WTC11 (cell line): ENCODE results near the gene ARHGAP22. TPM values are rescaled to one million over a fixed set of nuclear protein-coding genes. Genes with fewer than 3 reads are reported as not detected.

Experiments used
- ATAC-seq: fragments of 200-7000 bp; cut with Tn5 transposase; 2 replicates; pipeline ENCODE4 v1.10.0; 2021; ENCODE audit warnings: mild to moderate bottlenecking, moderate library complexity
- CTCF ChIA-PET: fragments of 300-600 bp; sonication (Branson Sonifier 250); formaldehyde crosslinking; loops from one replicate; lab custom pipeline; 2021; ENCODE audit warnings: antibody characterized with exemption; lab: Charles Lee
- POLR2A ChIA-PET: fragments of 350-600 bp; sonication (Branson Sonifier 250); formaldehyde crosslinking; loops from one replicate; lab custom pipeline; 2021; ENCODE audit warnings: antibody characterized with exemption; lab: Charles Lee
- DNase-seq: peaks from one replicate; pipeline ENCODE4 v3.0.0; 2021; ENCODE audit warnings: low spot score
- H3K27ac Mint-ChIP-seq: 2 replicates; pipeline ENCODE4 v1.8.0; 2021; ENCODE audit warnings: mixed read lengths
- H3K27me3 Mint-ChIP-seq: 2 replicates; pipeline ENCODE4 v1.8.0; 2021; ENCODE audit warnings: low read depth, mild to moderate bottlenecking, moderate library complexity, mixed read lengths
- H3K36me3 Mint-ChIP-seq: 2 replicates; pipeline ENCODE4 v1.8.0; 2021; ENCODE audit warnings: mixed read lengths
- H3K4me1 Mint-ChIP-seq: 2 replicates; pipeline ENCODE4 v1.8.0; 2022; ENCODE audit warnings: mixed read lengths
- H3K4me3 Mint-ChIP-seq: 2 replicates; pipeline ENCODE4 v1.8.0; 2021; ENCODE audit warnings: mild to moderate bottlenecking, moderate library complexity, mixed read lengths
- H3K9me3 Mint-ChIP-seq: 2 replicates; pipeline ENCODE4 v1.8.0; 2021; ENCODE audit warnings: mixed read lengths
- ETV6 ChIP-seq: sonication (generic); formaldehyde crosslinking; IDR thresholded peaks from 2 replicates; pipeline ENCODE4 v1.8.1; 2022; ENCODE audit warnings: mild to moderate bottlenecking, missing genetic modification reagents
- FOXJ3 ChIP-seq: sonication (generic); formaldehyde crosslinking; IDR thresholded peaks from 2 replicates; pipeline ENCODE4 v1.9.0; 2021; ENCODE audit warnings: missing genetic modification reagents, mild to moderate bottlenecking, borderline replicate concordance
- FOXK1 ChIP-seq: sonication (generic); formaldehyde crosslinking; IDR thresholded peaks from 2 replicates; pipeline ENCODE4 v1.8.0; 2022; ENCODE audit warnings: mild to moderate bottlenecking, moderate library complexity, missing genetic modification reagents
- HMGA2 ChIP-seq: fragments of 250-450 bp; sonication (Bioruptor Pico); IDR thresholded peaks from 2 replicates; pipeline ENCODE4 v1.4.0; 2021; ENCODE audit warnings: mild to moderate bottlenecking, moderate library complexity
- JAZF1 ChIP-seq: fragments of 250-450 bp; sonication (Bioruptor Pico); IDR thresholded peaks from 2 replicates; pipeline ENCODE4 v1.9.0; 2021; ENCODE audit warnings: moderate library complexity, mild to moderate bottlenecking, inconsistent platforms
- OVOL2 ChIP-seq: fragments of 250-450 bp; sonication (Bioruptor Pico); IDR thresholded peaks from 2 replicates; pipeline ENCODE4 v1.9.0; 2021; ENCODE audit warnings: mild to moderate bottlenecking, borderline replicate concordance
- SMAD3 ChIP-seq: sonication (generic); formaldehyde crosslinking; IDR thresholded peaks from 2 replicates; pipeline ENCODE4 v1.8.0; 2022; ENCODE audit warnings: missing genetic modification reagents, mild to moderate bottlenecking, borderline replicate concordance
- SP1 ChIP-seq: sonication (generic); formaldehyde crosslinking; conservative IDR thresholded peaks from 2 replicates; pipeline ENCODE4 v1.8.1; 2022; ENCODE audit warnings: missing genetic modification reagents
- ZNF416 ChIP-seq: fragments of 250-450 bp; sonication (Bioruptor Pico); IDR thresholded peaks from 2 replicates; pipeline ENCODE4 v1.9.0; 2021; ENCODE audit warnings: mild to moderate bottlenecking, inconsistent platforms
- total RNA-seq: library from RNA; stranded (reverse); gene quantifications from 3 replicates; pipeline ENCODE4 v1.2.3, GENCODE V29; 2021
- TF ChIP-seq, protein P1 (sequence below): fragments of 250-450 bp; sonication (Bioruptor Pico); IDR thresholded peaks from 2 replicates; pipeline ENCODE4 v1.8.0; 2021; ENCODE audit warnings: mild to moderate bottlenecking
- TF ChIP-seq, protein P2 (sequence below): sonication (generic); formaldehyde crosslinking; IDR thresholded peaks from 2 replicates; pipeline ENCODE4 v1.8.0; 2022; ENCODE audit warnings: mild to moderate bottlenecking, missing genetic modification reagents
- TF ChIP-seq, protein P3 (sequence below): sonication (generic); formaldehyde crosslinking; IDR thresholded peaks from 2 replicates; pipeline ENCODE4 v1.8.0; 2023; ENCODE audit warnings: mild to moderate bottlenecking, missing genetic modification reagents
- TF ChIP-seq, protein P4 (sequence below): sonication (generic); formaldehyde crosslinking; IDR thresholded peaks from 2 replicates; pipeline ENCODE4 v1.8.0; 2022; ENCODE audit warnings: mild to moderate bottlenecking, missing genetic modification reagents
- TF ChIP-seq, protein P5 (sequence below): sonication (generic); formaldehyde crosslinking; IDR thresholded peaks from 2 replicates; pipeline ENCODE4 v1.8.1; 2023; ENCODE audit warnings: mild to moderate bottlenecking, missing genetic modification reagents
- TF ChIP-seq, protein P6 (sequence below): sonication (generic); formaldehyde crosslinking; IDR thresholded peaks from 2 replicates; pipeline ENCODE4 v1.8.1; 2023; ENCODE audit warnings: mild to moderate bottlenecking, missing genetic modification reagents, moderate library complexity
- TF ChIP-seq, protein P7 (sequence below): sonication (generic); formaldehyde crosslinking; IDR thresholded peaks from 2 replicates; pipeline ENCODE4 v1.8.1; 2022; ENCODE audit warnings: mild to moderate bottlenecking, moderate library complexity, missing genetic modification reagents

Gene ARHGAP22
- total RNA-seq, 1 experiment from 2014 or later: 8.6 TPM

DNA sequence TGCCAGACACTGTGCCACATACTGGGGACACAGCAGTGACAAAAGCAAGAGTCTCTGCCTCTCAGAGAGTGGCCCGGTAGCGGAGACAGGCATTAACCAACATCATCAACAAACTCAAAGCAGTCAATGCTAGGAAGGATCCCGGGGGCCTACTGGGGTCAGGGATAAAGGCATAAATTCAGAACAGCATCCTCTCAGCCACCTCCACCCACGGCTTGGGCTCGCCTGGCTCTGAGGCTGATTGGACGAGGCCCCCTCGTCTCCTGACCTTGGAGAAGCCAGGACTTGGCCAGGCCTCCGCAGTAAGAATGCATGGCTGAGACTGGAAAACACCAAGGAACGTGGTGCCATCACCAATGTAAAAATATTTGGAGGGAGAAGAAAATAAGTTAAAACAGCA lies 102.1 kb downstream of the ARHGAP22 start:
- TF ChIP-seq, protein P1, sequence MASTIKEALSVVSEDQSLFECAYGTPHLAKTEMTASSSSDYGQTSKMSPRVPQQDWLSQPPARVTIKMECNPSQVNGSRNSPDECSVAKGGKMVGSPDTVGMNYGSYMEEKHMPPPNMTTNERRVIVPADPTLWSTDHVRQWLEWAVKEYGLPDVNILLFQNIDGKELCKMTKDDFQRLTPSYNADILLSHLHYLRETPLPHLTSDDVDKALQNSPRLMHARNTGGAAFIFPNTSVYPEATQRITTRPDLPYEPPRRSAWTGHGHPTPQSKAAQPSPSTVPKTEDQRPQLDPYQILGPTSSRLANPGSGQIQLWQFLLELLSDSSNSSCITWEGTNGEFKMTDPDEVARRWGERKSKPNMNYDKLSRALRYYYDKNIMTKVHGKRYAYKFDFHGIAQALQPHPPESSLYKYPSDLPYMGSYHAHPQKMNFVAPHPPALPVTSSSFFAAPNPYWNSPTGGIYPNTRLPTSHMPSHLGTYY (CRISPR knock-in tag): no peak
- TF ChIP-seq FOXJ3 (CRISPR knock-in tag): no peak
- TF ChIP-seq, protein P2, sequence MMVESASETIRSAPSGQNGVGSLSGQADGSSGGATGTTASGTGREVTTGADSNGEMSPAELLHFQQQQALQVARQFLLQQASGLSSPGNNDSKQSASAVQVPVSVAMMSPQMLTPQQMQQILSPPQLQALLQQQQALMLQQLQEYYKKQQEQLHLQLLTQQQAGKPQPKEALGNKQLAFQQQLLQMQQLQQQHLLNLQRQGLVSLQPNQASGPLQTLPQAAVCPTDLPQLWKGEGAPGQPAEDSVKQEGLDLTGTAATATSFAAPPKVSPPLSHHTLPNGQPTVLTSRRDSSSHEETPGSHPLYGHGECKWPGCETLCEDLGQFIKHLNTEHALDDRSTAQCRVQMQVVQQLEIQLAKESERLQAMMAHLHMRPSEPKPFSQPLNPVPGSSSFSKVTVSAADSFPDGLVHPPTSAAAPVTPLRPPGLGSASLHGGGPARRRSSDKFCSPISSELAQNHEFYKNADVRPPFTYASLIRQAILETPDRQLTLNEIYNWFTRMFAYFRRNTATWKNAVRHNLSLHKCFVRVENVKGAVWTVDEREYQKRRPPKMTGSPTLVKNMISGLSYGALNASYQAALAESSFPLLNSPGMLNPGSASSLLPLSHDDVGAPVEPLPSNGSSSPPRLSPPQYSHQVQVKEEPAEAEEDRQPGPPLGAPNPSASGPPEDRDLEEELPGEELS: no peak
- TF ChIP-seq, protein P3, sequence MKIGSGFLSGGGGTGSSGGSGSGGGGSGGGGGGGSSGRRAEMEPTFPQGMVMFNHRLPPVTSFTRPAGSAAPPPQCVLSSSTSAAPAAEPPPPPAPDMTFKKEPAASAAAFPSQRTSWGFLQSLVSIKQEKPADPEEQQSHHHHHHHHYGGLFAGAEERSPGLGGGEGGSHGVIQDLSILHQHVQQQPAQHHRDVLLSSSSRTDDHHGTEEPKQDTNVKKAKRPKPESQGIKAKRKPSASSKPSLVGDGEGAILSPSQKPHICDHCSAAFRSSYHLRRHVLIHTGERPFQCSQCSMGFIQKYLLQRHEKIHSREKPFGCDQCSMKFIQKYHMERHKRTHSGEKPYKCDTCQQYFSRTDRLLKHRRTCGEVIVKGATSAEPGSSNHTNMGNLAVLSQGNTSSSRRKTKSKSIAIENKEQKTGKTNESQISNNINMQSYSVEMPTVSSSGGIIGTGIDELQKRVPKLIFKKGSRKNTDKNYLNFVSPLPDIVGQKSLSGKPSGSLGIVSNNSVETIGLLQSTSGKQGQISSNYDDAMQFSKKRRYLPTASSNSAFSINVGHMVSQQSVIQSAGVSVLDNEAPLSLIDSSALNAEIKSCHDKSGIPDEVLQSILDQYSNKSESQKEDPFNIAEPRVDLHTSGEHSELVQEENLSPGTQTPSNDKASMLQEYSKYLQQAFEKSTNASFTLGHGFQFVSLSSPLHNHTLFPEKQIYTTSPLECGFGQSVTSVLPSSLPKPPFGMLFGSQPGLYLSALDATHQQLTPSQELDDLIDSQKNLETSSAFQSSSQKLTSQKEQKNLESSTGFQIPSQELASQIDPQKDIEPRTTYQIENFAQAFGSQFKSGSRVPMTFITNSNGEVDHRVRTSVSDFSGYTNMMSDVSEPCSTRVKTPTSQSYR (CRISPR knock-in tag): no peak
- TF ChIP-seq OVOL2: no peak
- no peak for TF ChIP-seq FOXK1 (CRISPR knock-in tag)
- TF ChIP-seq HMGA2: no peak
- TF ChIP-seq ETV6 (CRISPR knock-in tag): no peak
- TF ChIP-seq, protein P4, sequence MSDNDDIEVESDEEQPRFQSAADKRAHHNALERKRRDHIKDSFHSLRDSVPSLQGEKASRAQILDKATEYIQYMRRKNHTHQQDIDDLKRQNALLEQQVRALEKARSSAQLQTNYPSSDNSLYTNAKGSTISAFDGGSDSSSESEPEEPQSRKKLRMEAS (CRISPR knock-in tag): no peak
- no peak for TF ChIP-seq SMAD3
- TF ChIP-seq, protein P5, sequence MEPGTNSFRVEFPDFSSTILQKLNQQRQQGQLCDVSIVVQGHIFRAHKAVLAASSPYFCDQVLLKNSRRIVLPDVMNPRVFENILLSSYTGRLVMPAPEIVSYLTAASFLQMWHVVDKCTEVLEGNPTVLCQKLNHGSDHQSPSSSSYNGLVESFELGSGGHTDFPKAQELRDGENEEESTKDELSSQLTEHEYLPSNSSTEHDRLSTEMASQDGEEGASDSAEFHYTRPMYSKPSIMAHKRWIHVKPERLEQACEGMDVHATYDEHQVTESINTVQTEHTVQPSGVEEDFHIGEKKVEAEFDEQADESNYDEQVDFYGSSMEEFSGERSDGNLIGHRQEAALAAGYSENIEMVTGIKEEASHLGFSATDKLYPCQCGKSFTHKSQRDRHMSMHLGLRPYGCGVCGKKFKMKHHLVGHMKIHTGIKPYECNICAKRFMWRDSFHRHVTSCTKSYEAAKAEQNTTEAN: no peak
- no peak for TF ChIP-seq ZNF416 (CRISPR knock-in tag)
- no peak for TF ChIP-seq SP1 (CRISPR knock-in tag)
- TF ChIP-seq, protein P6, sequence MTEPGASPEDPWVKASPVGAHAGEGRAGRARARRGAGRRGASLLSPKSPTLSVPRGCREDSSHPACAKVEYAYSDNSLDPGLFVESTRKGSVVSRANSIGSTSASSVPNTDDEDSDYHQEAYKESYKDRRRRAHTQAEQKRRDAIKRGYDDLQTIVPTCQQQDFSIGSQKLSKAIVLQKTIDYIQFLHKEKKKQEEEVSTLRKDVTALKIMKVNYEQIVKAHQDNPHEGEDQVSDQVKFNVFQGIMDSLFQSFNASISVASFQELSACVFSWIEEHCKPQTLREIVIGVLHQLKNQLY: no peak
- TF ChIP-seq, protein P7, sequence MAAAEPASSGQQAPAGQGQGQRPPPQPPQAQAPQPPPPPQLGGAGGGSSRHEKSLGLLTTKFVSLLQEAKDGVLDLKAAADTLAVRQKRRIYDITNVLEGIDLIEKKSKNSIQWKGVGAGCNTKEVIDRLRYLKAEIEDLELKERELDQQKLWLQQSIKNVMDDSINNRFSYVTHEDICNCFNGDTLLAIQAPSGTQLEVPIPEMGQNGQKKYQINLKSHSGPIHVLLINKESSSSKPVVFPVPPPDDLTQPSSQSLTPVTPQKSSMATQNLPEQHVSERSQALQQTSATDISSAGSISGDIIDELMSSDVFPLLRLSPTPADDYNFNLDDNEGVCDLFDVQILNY (CRISPR knock-in tag): no peak
- no peak for TF ChIP-seq JAZF1 (CRISPR knock-in tag)
- no peak for DNase-seq
- ChIA-PET CTCF (interaction anchor here (1.2 to 8.7 kb wide), 4 partner anchors 22 to 58 kb away, joined by 4 to 82 read pairs (median 5); no protein-coding TSS in a partner anchor), POLR2A (no interaction called here)
- no peak overlapping the region for H3K27ac Mint-ChIP-seq
- no peak for ATAC-seq
- H3K4me3 Mint-ChIP-seq: no peak overlapping the region
- no peaks in the 10 kb centered on the region for H3K27me3 Mint-ChIP-seq
- no peaks in the 10 kb centered on the region for H3K36me3 Mint-ChIP-seq
- H3K4me1 Mint-ChIP-seq: peaks cover 24% of the 10 kb centered on the region
- no peaks in the 10 kb centered on the region for H3K9me3 Mint-ChIP-seq
